Heart right ventricle (tissue), 16 donors: ENCODE measurements around the gene KCNT1. TPM values are rescaled to one million over a fixed set of nuclear protein-coding genes. Genes with fewer than 3 reads are reported as not detected.
"Not testable (repeated sequence)": the region's sequence is repeated elsewhere in the genome, so short reads cannot be mapped to it uniquely, and the experiment has no call there.

Experiments used
- ATAC-seq, 8 donors: fragments of 200-7000 bp; cut with Tn5 transposase; one replicate each; pipeline ENCODE4 v1.9.1; 2020; ENCODE audit warnings: mild to moderate bottlenecking in 8 of 8, moderate library complexity in 8 of 8, moderate number of reproducible peaks in 1 of 8
- DNase-seq, 2 donors: peaks; one replicate each; pipeline ENCODE4 v3.0.0-alpha.2; 2020
- H3K27ac ChIP-seq, 10 donors: fragments of 200-600 bp; sonication (generic) in 2 of 10; one replicate each; pipeline versions ENCODE4 v1.5.0 to v1.8.0; 2020 to 2022; ENCODE audit warnings: mild to moderate bottlenecking in 3 of 10
- H3K27me3 ChIP-seq, 7 donors: fragments of 200-600 bp; one replicate each; pipeline ENCODE4 v1.8.0; 2021 to 2022; ENCODE audit warnings: mild to moderate bottlenecking in 2 of 7
- H3K36me3 ChIP-seq, 9 donors: fragments of 200-600 bp; sonication (generic) in 1 of 9; one replicate each; pipeline versions ENCODE4 v1.5.0 to v1.8.0; 2020 to 2022; ENCODE audit warnings: mild to moderate bottlenecking in 2 of 9
- H3K4me1 ChIP-seq, 9 donors: fragments of 200-600 bp; sonication (generic) in 1 of 9; one replicate each; pipeline versions ENCODE4 v1.5.0 to v1.8.0; 2020 to 2022; ENCODE audit warnings: mild to moderate bottlenecking in 4 of 9
- H3K4me3 ChIP-seq, 10 donors: fragments of 200-600 bp; sonication (generic) in 2 of 10; one replicate each; pipeline versions ENCODE4 v1.5.0 to v1.8.0; 2020 to 2022; ENCODE audit warnings: mild to moderate bottlenecking in 7 of 10, moderate library complexity in 2 of 10
- H3K9me3 ChIP-seq, 11 donors: fragments of 200-600 bp in 10 of 11; sonication (generic) in 2 of 11; one replicate each; pipeline versions ENCODE4 v1.5.0 to v1.8.0; 2013 to 2022; ENCODE audit warnings: mild to moderate bottlenecking in 2 of 11, control low read depth in 1 of 11, moderate library complexity in 1 of 11
- CTCF ChIP-seq, 9 donors: fragments of 200-600 bp; sonication (generic) in 2 of 9; IDR thresholded peaks; one replicate each; pipeline versions ENCODE4 v1.5.0 to v1.8.0; 2021 to 2022; ENCODE audit warnings: antibody characterized with exemption in 9 of 9, mild to moderate bottlenecking in 5 of 9, moderate library complexity in 1 of 9
- WGBS, 2 donors: extraction: QIAGEN DNeasy Blood & Tissue Kit; methylation state at CpG; one replicate each; pipeline ENCODE4 v1.1.7; 2013; ENCODE audit warnings: inconsistent platforms in 1 of 2; 5-methylcytosine and 5-hydroxymethylcytosine counted together
- intact Hi-C, 10 donors: fragments of 100-400 bp; cut with DNase I; formaldehyde crosslinking; loops; one replicate each; pipeline versions ENCODE4 v1.11.1 to v1.14.2; 2022
- polyA plus RNA-seq, 2 donors: library from polyadenylated mRNA; stranded (reverse); fragments of 200-250 nt; gene quantifications; one replicate each; pipeline ENCODE4 v1.2.3, GENCODE V29; 2013
- total RNA-seq, 10 donors: library from RNA; stranded (reverse); fragmentation: NEBNext Ultra II Directional in 3 of 10; extraction: Animal tissue kit (Norgen Biotek cat#: 25700) in 3 of 10; gene quantifications; one replicate each; pipeline versions ENCODE4 v1.2.1 to v1.2.4, GENCODE V29; 2021 to 2023
- donor health status: Arrhythmogenic right ventricular cardiomyopathy.
- donor health status: ischemic (EF 13 %, LVEDD 7.1; RV severe dilation, severe dysfunction).
- donor health status: healthy with polysubstance abuse.
- donor health status: DM: no; HTN: yes; CAD: no.
- donor health status: DM: no; HTN: no; CAD: no.
- donor health status: ischemic (EF 25% LVEDD 6.9; RV normal size, moderate dysfunction).
- donor health status: ischemic (EF 25% LVEDD 5.7; RV mildly dilated, moderate dysfunction).
- donor health status: healthy.
- donor health status: DM: yes; HTN: yes; CAD: no.
- donor health status: Ischemic cardiomyopathy.
- donor health status: ischemic (EF 35%, LVEDD 5.7; RV mildly dilated, moderate dysfunction).
- donor health status: nonischemic (EF 11% LVEDD 7.7; RV severe dilation, severe dysfunction).
- donor health status: DM: yes; HTN: yes; CAD: no.
- donor health status: PGD.
- donor health status: ischemic (EF 29% LVEDD 5.4; RV normal size, mild dysfunction).
- donor health status: nonischemic (EF 23%, LVEDD 6.1; RV moderate dilation, normal function).

KCNT1 gene
- total and polyA plus RNA-seq, 12 donors: 0.14 to 14.1 (median 4.2) TPM

DNA sequence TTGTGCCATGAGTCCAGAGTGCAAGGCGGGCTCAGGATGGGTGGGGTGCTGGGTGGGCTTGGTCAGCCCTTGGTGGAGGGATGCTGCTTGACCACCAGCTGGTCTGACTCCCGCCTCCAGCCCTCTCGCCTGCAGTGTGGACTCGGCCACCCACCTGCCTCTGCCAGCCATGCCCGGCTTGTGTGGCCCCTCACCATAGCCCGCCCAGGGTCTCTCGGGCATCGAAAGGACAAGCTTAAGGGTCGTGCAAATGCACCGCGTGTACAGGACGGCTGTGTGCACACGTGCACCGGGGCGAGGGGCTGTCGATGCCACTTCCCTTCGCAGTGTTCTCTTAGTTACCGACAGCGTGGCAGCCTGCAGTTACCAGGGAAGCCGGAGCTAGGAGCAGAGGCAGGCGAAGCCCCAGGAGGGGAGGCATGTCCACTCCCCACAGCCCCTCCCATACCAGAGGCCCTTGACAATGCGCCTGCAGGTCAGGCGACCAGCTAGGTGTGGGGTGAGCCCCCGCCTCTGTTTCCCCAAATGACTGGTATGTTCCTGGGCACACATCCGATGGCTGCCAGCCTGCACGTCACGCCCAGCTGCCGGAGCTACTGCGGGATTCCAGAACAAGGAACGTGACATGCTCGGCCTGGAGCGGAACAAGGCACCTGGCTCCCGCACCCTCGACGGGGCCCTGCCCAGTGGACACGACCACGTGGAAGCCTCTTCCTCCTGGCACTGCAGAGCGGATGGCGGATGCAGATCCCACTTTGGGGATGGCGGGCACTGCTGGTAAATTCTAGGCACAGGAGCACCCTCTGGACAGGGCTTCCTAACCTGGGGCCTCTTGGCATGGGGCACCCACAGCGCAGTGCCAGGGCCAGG, 31.0 kb upstream of the KCNT1 start:
- Histone ChIP-seq H3K9me3 (no peaks in the 10 kb centered on the region), H3K4me1 (no peaks in the 10 kb centered on the region), H3K27ac (no peak overlapping the region), H3K27me3 (peaks cover 0 to 23% (median 6%) of the 10 kb centered on the region in 7 donors), H3K4me3 (no peak overlapping the region), H3K36me3 (no peaks in the 10 kb centered on the region)
- intact Hi-C loops: no loop called here
- no peak for ATAC-seq
- TF ChIP-seq CTCF (IDR thresholded peaks at IDR 0.05): no peak
- WGBS, 2 donors: 88% methylated on average over 41 of the region's 41 CpGs
- DNase-seq: no peak

GRCh38 chr9:135671591-135672041, 30.4 kb upstream of the KCNT1 start:
- Histone ChIP-seq H3K36me3 (no peaks in the 10 kb centered on the region), H3K27ac (no peak overlapping the region), H3K4me1 (no peaks in the 10 kb centered on the region), H3K9me3 (no peaks in the 10 kb centered on the region), H3K4me3 (no peak overlapping the region), H3K27me3 (peaks cover 0 to 17% (median 6%) of the 10 kb centered on the region in 7 donors)
- DNase-seq (no peak), ATAC-seq (peak in 1 of 8 donors; percentile 12)
- no peak for TF ChIP-seq CTCF (IDR thresholded peaks at IDR 0.05)
- intact Hi-C loops: no loop called here
- WGBS, 2 donors: 45 to 47% methylated on average over 16 to 17 of the region's 17 CpGs

DNA sequence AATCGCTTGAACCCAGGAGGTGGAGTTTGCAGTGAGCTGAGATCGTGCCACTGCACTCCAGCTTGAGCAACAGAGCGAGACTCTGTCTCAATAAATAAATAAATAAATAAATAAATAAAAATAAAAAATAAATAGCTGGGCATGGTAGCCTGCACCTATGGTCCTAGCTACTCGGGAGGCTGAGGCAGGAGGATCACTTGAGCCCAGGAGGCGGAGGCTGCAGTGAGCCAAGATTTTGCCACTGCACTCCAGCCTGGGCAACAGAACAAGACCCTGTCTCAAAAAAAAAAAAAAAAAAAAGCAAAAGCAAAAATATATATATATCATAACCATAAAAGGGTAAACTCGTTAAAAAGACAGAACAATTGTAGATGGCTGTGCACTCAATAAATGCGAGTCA, 29.2 kb upstream of the KCNT1 start:
- DNase-seq, H3K36me3 ChIP-seq, intact Hi-C loops, ATAC-seq, H3K4me3 ChIP-seq, H3K9me3 ChIP-seq, H3K27ac ChIP-seq, H3K4me1 ChIP-seq: not testable (repeated sequence)
- peaks cover 0 to 13% (median 6%) of the 10 kb centered on the region in 7 donors for H3K27me3 ChIP-seq
- 86 to 87% methylated on average over 7 of the region's 7 CpGs for WGBS, 2 donors

GRCh38 chr9:135673941-135674340, 28.0 kb upstream of the KCNT1 start:
- H3K27ac ChIP-seq: no peak overlapping the region
- no peak for DNase-seq
- H3K36me3 ChIP-seq: no peaks in the 10 kb centered on the region
- H3K27me3 ChIP-seq: peaks cover 0 to 13% (median 6%) of the 10 kb centered on the region in 7 donors
- no peak for ATAC-seq
- H3K4me1 ChIP-seq: no peaks in the 10 kb centered on the region
- no peak overlapping the region for H3K4me3 ChIP-seq
- intact Hi-C loops: no loop called here
- no peak for TF ChIP-seq CTCF (IDR thresholded peaks at IDR 0.05)
- no peaks in the 10 kb centered on the region for H3K9me3 ChIP-seq
- WGBS, 2 donors: 79 to 84% methylated on average over 8 of the region's 8 CpGs

DNA sequence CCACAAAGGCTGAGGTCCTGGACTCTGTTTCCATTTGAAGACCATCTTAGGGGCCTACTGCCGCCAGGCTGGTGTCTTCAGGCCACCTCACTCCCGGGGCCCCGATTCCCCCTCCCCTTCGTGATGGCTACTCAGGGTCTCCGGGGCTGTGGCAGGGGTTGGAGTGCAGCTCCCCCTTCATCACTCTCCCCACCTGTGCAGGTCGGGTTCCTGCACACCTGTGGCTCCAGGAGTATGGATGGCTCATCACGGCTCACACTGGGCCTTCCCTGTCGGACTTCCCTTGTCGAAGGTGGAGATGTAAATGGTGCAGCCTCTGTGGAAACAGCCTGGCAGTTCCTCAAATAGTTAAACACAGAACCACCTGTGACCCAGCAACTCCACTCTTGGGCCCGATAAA, 27.0 kb upstream of the KCNT1 start:
- no peak for ATAC-seq
- WGBS, 2 donors: 75 to 78% methylated on average over 10 of the region's 10 CpGs

More for the DNA sequence above, 27.0 kb upstream of the KCNT1 start:
- no peaks in the 10 kb centered on the region for H3K9me3 ChIP-seq
- intact Hi-C loops: no loop called here
- no peaks in the 10 kb centered on the region for H3K4me1 ChIP-seq
- peaks cover 0 to 13% (median 5%) of the 10 kb centered on the region in 7 donors for H3K27me3 ChIP-seq
- no peak overlapping the region for H3K4me3 ChIP-seq
- DNase-seq: no peak
- no peak for TF ChIP-seq CTCF (IDR thresholded peaks at IDR 0.05)
- no peak overlapping the region for H3K27ac ChIP-seq
- no peaks in the 10 kb centered on the region for H3K36me3 ChIP-seq
